GM19467 (cell line): ENCODE data around the gene HDAC5.
"Not testable (repeated sequence)": the region's sequence is repeated elsewhere in the genome, so short reads cannot be mapped to it uniquely, and the experiment has no call there.

Experiments
- ATAC-seq: cut with Tn5 transposase; IDR thresholded peaks from one replicate; pipeline ENCODE4 v1.9.1; 2021; ENCODE audit warnings: mild to moderate bottlenecking, moderate library complexity; ENCODE audit not compliant: unreplicated experiment

Gene HDAC5

GRCh38 chr17:44133918-44134476 is 10.6 kb upstream of the HDAC5 start:
- ATAC-seq: no peak

DNA sequence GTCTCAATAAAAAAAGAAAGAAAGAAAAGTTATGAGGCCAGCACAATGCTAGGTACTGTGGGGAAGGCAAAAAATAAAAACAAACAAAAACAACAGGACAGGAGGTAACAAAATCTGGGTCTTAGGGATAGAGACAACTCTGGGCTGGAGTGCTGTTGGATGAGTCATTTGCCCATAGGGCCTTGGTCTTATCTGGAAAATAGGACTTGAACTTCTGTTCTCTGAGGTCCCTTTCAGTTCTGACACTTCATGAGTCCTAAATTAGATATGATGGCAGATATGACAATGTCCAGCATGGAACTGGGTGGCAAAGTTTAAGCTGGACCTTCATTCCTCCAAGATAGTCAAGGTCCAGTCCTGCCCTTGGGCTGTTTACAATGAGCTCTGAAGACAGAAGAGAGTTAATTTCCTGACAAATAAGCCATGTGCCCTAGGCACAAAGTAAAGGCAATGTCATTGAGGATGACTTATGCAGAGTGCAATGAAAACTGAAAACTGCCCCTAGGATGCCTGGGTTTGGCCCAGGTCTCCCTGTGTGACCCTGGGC is 8.9 kb upstream of the HDAC5 start:
- ATAC-seq: no peak

DNA sequence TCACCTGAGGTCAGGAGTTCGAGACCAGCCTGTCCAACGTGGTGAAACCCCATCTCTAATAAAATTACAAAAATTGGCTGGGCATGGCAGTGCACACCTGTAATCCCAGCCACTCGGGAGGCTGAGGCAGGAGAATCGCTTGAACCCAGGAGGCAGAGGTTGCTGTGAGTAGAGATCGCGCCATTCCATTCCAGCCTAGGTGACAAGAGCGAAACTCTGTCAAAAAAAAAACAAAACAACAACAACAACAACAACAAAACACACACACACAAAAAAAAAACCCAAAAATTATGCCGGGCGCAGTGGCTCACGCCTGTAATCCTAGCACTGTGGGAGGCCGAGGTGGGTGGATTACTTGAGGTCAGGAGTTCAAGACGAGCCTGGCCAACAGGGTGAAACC is 7.9 kb upstream of the HDAC5 start:
- not testable (repeated sequence) for ATAC-seq

DNA sequence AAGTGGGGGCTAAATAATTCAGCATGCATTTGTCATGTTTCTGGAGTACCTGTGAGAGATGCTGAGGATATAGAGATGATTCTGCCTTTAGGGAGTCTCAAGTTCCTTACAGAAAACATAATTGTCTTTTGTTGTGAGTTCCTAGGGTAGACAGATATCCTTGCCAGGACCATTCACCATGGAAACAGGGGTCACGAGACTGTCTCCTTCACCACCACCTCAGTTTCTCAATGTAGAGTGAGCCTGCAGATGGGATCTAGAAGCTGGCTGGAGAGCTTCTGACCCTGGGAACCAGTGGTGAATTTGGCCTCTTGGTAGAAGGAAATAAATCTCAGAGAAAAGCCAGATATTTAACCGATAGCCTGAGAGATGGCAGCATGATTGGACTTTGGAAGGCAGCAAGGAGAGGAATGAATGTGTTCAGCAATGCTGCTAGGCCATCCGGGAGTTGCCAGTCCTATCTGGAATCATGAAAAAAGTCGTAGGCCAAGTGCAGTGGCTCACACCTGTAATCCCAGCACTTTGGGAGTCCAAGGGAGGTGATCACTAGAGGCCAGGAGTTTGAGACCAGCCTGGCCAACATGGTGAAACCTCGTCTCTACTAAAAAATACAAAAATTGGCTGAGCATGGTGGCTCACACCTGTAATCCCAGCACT is 7.4 kb upstream of the HDAC5 start:
- no peak for ATAC-seq

DNA sequence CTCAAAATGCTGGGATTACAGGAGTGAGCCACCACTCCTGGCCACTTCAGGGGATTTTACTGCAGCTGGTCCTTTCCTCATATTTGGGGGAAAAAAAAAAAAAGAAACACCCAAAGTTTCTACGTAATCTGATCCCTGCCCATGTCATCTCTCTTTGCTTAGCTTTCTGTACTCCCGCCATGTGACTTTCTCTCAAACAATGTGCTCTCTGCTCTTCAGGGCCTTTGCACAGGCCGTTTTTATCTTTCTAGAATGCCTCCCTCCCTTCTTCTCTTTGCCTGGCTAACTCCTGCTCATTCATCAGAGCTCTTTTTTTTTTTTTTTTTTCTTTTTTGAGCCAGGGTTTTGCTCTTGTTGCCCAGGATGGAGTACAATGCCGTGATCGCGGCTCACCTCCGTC is 4.9 kb upstream of the HDAC5 start:
- no peak for ATAC-seq

DNA sequence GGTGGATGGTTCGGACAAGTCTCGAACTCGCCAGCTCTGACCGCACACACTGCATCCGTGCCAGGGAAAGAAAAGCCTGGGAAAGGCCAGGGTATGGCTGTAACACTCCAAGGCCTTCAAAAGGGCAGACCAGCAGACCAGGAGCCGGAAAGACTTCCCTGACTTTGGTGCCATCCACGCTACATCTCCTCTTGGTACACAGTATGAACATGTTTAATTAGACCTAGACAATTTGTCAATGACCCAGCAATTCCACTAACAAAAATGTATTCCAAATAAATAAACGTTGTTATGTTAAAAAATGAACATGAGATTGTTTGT is 637 bp upstream of the HDAC5 start:
- no peak for ATAC-seq

DNA sequence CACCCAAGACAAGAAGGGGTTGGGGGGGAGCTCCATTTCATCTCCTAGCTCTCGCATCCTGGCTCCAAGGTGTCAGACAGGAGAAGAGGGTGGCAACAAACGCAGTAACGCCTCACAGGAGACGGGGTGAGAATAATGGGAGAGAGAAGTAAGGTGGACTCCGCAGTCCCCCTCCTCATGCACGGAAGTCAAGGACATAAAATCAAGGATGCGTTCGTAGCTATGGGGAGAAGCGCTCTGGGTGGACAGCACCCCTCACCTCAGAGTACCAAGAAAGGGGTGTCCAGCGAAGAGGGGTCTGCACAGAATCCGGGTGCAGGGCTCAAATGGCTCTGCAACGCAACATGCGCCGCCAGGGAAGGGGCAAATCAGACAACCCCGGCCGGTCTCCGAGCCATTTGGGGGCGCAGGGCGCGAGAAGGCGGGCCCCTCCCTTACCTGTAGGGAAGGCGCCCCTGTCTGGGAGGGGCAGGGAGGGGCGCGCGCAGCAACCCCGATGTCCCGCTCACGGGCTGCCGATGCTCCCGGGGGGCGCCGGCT is 555 bp downstream of the HDAC5 start:
- peak; percentile 23 for ATAC-seq

DNA sequence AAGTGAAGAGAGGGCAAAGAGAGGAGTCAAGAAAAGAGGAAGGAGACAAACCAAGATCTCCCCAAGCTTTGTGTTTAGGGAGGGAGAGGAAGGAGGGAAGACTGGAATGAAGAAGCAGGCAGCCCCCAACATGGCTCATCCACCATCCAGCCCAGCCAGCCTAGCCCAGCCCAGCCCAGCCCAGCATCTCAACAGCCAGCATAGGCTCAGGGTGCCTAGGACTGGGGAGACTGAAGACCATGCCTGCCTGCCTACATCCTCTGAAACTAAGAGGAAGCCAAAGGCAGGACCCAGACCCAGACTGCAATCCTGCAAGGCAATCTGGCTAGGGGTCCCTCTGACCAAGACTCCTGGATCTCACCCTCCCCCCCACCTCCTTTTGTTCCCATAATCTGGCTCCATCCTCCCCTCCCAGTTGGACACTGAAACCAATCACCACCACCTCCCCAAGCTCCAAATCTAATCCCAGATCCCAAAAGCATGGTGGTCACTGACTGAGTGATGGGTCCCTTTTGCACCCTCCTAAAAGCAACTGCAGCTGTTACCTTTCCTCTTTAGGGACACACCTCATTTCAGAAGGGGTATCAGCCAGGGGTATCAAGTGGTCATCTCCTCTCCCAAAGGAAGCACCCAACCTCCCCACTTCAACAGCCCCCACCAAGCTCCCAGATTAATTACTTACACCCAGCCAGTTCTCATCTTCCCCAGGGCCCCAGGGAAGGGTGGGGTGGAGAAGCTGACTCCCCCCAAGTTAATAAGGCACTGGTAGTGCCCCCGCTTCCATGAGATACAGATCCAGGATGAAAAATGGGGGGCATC is 1.2 kb downstream of the HDAC5 start:
- no peak for ATAC-seq

DNA sequence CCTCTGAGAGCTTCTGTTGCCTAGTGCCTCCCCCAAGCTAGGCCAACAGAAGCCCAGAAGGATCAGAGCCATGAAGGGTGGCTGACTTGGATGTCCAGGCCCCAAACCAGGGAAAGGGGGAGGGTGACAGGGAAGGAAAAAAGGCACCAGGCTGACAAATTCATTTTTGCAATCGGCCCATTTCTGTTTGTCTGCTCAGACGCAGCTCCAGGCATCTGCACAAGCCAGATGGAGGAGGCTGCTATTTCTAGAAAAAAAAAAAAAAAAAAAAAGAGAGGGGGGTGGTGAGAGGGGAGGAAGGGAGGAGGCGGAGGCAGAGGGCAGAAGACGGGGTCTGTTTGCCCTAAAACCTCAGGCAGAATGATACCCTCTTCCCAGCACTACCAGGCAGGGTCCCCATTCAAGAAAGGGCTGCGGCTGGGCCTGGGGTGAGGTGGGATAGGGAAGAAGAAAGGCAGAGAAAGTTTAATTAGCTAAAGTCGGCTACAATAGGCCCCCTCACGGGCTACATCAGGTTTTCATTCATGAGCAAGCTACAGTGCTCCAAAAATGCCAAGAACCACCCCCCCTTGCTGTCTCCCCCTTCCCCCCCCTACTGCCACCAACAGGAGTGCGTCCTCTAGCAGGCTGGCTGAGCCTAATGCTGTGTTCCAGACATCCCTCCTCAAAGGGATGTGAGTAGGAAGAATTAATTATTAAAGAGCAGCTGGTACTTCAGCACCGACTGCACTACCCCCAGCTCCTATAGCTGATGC is 2.4 kb downstream of the HDAC5 start:
- ATAC-seq: no peak

DNA sequence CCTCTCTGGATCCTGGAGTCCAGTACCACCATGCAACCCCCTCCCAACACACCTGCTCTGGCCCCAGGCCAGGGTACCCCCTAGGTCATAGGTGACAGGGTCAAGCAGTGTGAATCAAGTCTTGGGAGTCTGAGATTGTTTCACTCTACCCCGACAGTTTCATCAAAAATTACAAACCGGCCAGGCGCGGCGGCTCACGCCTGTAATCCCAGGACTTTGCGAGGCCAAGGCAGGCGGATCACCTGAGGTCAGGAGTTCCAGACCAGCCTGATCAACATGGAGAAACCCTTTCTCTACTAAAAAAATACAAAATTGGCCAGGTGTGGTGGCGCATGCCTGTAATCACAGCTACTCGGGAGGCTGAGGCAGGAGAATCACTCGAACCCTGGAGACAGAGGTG is 3.2 kb downstream of the HDAC5 start:
- ATAC-seq: not testable (repeated sequence)

DNA sequence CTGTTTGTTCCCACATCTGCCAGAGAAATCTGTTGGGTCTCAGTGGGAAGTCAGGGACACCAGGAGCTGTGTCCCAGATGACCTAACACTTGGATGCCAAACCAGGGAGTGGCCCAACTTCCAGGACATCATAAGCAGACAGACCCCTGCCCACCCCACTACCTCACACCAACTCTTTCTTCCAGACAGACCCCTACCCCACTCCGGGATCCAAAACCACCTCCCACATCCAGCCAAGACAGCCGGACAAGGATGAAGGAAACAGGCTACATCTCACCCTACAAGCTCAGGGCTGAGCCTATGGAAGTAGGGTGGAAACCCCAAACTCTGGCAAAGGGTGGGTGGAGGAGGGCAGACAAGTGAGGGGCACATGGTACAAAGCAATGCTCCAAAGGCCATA is 3.6 kb downstream of the HDAC5 start:
- no peak for ATAC-seq

DNA sequence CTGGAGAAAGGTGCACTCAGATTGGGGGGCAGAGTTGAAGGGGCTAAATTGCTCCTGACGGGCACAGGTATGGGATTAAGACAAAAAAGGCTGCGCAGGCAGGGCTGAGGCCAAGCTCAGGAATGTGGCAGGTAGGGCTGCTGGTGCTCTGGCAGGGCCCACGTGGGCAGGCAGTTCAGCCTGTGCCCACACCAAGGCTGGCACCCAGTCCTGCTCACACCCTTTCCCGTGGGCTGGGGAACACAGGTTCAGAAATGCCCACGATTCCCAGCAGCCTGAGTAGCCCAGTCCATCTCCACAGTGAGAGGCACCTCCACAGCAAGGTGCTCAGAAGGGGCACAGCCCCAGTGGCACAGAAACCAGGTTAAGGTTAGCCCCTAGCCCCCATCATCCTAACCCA is 4.4 kb downstream of the HDAC5 start:
- ATAC-seq: no peak

DNA sequence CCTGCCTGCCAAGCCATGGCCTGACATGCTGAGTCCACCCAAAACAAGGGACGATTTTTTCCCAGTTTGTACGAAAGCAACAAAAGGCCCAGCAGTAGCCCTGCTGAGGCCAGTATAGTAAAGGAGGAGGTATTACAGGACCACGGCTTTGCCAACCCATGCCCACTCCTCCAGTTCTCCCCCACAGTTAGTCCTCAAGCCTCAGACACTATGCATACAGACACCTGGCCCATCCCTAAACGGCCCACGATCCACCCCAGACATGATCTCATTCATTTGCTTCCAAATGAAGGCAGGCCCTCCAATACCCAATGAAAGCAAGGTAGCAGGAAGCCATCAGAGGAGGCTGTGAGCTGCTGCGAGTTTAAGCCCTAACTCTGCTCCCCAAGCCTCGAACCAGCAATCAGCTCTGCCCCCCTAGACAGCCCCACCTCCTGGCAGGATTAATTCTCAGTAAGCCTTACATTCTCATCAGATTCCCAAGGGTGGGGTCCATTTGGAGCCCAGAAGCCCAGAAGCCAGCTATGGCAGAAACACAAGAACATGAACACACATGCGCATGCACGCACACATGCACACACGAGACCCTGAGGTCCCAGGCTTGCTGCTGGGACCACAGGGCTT is 4.9 kb downstream of the HDAC5 start:
- ATAC-seq: no peak

DNA sequence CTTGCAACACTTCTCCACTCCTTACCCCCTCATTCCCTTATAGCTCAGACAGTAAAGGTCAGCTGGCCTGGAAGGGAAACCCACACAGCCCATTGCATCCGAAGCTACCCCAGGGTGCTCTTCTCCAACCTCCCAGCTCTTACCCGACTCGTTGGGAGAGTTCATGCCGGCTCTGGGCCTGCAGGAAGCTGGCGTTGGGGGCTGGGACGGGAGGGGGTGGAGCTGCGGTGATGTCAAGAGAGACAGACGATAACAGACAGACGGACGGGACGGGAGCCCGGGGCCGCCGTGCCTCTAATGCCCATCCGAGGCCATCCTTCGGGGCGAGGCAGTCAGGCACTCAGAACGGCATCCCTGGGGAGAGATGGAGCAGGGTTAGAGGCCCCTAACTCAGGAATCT is 6.1 kb downstream of the HDAC5 start:
- no peak for ATAC-seq

GRCh38 chr17:44115585-44116415 is 7.6 kb downstream of the HDAC5 start:
- ATAC-seq: no peak

DNA sequence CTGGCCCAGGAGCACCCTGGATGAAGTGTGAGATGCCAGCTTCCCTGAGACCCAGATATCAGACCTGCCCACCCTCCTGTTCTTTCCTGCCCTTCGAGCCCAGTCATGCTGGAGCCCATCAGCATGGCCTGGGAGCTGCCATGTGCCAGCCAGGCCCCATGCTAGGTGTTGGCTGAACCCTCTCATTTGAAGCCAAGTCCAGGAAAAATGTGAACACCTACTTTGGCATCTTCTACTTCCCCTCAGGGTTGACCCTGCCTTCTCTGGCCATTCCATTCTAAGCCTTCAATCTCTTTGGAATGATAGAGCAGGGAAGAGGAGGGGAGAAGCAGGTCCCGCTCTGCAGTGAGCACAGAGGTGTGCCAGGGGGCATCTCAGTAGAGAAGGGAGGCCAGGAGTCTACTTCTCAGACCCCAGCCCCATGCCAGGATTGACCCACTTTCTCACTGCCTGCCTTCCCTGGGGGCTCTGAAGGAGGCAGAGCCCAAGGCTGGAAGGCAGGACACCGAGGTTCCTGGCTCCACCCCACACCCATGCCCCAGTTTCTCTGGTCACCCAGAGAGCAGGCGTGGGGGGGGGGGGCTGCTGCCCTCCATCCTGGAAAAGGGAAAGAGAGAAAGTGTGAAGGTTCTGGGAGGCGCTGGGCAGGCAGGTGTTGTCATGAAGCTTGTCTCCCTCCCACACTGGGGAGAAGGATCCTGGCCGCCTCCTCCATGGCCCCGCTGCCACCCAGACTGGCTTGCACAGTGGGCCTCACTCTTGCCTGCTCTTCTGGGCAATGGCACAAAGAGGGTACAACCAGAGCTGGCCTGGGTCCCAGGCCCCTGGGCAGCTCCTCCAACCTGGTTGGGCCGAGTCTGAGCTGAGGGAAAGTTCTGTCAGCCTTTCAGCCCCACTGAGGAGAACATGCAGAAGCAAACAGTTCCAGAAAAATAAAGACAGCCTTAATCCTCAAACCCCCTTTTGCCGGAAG is 9.3 kb downstream of the HDAC5 start:
- ATAC-seq: no peak

GRCh38 chr17:44113382-44113781 is 10.1 kb downstream of the HDAC5 start:
- no peak for ATAC-seq
